Tibial nerve (tissue), 4 donors: ENCODE measurements around the gene CCDC57. TPM values are rescaled to one million over a fixed set of nuclear protein-coding genes. Genes with fewer than 3 reads are reported as not detected.

Source experiments
- DNase-seq, 2 donors: peaks; one replicate each; pipeline ENCODE4 v3.0.0-alpha.2; 2019; ENCODE audit warnings: low spot score in 2 of 2
- H3K27ac ChIP-seq, 4 donors: fragments of 200-600 bp; sonication (generic) in 3 of 4; one replicate each; pipeline ENCODE4 v1.5.1; 2017 to 2019; ENCODE audit warnings: mild to moderate bottlenecking in 1 of 4
- H3K27me3 ChIP-seq, 2 donors: fragments of 200-600 bp; sonication (generic) in 1 of 2; one replicate each; pipeline versions ENCODE4 v1.5.1 to v1.6.0; 2017 to 2019
- H3K36me3 ChIP-seq, 3 donors: fragments of 200-600 bp; sonication (generic); one replicate each; pipeline ENCODE4 v1.5.1; 2018 to 2019
- H3K4me1 ChIP-seq, 4 donors: fragments of 200-600 bp; sonication (generic) in 3 of 4; one replicate each; pipeline ENCODE4 v1.5.1; 2017 to 2019
- H3K4me3 ChIP-seq, 4 donors: fragments of 200-600 bp; sonication (generic) in 3 of 4; one replicate each; pipeline ENCODE4 v1.5.1; 2017 to 2019; ENCODE audit warnings: mild to moderate bottlenecking in 1 of 4, moderate library complexity in 1 of 4
- H3K9me3 ChIP-seq, 4 donors: fragments of 200-600 bp; sonication (generic) in 3 of 4; one replicate each; pipeline ENCODE4 v1.5.1; 2017 to 2019
- EP300 ChIP-seq, 2 donors: sonication (generic); formaldehyde crosslinking; IDR thresholded peaks; one replicate each; pipeline ENCODE4 v1.6.1; 2017; ENCODE audit warnings: antibody characterized with exemption in 2 of 2, mild to moderate bottlenecking in 1 of 2
- POLR2A ChIP-seq, 2 donors: fragments of 450-650 bp; IDR thresholded peaks; one replicate each; pipeline ENCODE4 v1.6.1; 2017; ENCODE audit warnings: antibody characterized with exemption in 2 of 2, mild to moderate bottlenecking in 2 of 2, moderate library complexity in 2 of 2
- WGBS, 2 donors: methylation state at CpG; one replicate each; pipeline ENCODE4 v1.1.5; 2018; 5-methylcytosine and 5-hydroxymethylcytosine counted together
- total RNA-seq, 4 donors: library from RNA; depleted of rRNA; stranded (reverse); fragments of >200 nt; gene quantifications; one replicate each; pipeline ENCODE4 v1.1.0, GENCODE V29; 2016
- TF ChIP-seq, protein P1 (sequence below), 5 experiments: fragments of 200-600 bp in 3 of 5; fragments of 450-650 bp in 2 of 5; sonication (generic) in 3 of 5; IDR thresholded peaks; one replicate each; pipeline ENCODE4 v1.5.1; 2016 to 2019; ENCODE audit warnings: antibody characterized with exemption in 5 of 5, mild to moderate bottlenecking in 3 of 5, moderate library complexity in 2 of 5

The CCDC57 gene
- total RNA-seq, 4 donors from 2014 or later, result 33.5 to 91.2 (median 47.9) TPM

DNA sequence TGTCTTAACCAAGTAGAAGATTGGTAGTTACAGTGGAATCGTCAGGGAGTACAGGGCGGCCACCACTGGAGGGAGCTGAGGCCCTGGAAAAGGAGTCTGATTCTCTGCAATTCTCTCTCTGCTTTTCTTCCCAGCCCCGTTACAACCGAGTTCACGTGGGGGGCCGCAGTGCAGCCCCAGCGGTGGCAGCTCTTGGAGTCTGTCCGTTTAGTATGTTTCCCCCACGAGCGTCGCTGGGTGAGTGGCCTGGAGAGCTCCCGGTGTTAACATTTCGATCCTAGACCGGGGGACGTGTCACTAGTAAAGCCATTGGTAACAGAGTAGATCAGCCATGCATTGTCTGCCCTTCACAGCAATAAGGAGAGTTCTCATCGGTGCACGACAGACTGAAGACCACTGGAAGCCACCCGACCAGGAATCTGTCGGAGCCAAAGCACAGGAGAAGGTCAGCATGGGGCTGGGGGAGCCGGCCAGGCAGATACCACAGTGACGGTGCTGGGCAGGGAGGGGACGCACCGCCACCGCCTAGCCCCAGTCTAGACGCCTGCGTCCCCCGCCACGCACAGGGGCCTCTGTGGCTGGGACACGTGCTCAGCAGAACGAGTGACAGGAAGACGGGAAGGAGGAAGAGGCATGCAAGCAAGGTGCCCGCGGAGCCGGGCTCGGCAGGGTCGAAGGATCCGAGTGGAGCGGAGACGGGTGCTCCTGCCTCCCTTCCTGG lies 31.9 kb upstream of the CCDC57 start:
- no peak for TF ChIP-seq EP300 (IDR thresholded peaks at IDR 0.05)
- TF ChIP-seq, protein P1, sequence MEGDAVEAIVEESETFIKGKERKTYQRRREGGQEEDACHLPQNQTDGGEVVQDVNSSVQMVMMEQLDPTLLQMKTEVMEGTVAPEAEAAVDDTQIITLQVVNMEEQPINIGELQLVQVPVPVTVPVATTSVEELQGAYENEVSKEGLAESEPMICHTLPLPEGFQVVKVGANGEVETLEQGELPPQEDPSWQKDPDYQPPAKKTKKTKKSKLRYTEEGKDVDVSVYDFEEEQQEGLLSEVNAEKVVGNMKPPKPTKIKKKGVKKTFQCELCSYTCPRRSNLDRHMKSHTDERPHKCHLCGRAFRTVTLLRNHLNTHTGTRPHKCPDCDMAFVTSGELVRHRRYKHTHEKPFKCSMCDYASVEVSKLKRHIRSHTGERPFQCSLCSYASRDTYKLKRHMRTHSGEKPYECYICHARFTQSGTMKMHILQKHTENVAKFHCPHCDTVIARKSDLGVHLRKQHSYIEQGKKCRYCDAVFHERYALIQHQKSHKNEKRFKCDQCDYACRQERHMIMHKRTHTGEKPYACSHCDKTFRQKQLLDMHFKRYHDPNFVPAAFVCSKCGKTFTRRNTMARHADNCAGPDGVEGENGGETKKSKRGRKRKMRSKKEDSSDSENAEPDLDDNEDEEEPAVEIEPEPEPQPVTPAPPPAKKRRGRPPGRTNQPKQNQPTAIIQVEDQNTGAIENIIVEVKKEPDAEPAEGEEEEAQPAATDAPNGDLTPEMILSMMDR (IDR thresholded peaks at IDR 0.05), result peak in 4 of 5 experiments; percentile 36 to 62 (median 45)
- no peak for TF ChIP-seq POLR2A (IDR thresholded peaks at IDR 0.05)
- DNase-seq, result no peak
- no peaks in the 10 kb centered on the region for H3K9me3 ChIP-seq
- peak overlapping the region in 1 of 4 donors; percentile 91 for H3K27ac ChIP-seq
- no peak overlapping the region for H3K4me3 ChIP-seq
- H3K36me3 ChIP-seq, result peaks cover 4 to 66% (median 51%) of the 10 kb centered on the region in 3 donors
- H3K4me1 ChIP-seq, result peaks cover 24 to 84% (median 64%) of the 10 kb centered on the region in 4 donors
- 75 to 76% methylated on average over 39 of the region's 39 CpGs for WGBS, 2 donors
- no peaks in the 10 kb centered on the region for H3K27me3 ChIP-seq

DNA sequence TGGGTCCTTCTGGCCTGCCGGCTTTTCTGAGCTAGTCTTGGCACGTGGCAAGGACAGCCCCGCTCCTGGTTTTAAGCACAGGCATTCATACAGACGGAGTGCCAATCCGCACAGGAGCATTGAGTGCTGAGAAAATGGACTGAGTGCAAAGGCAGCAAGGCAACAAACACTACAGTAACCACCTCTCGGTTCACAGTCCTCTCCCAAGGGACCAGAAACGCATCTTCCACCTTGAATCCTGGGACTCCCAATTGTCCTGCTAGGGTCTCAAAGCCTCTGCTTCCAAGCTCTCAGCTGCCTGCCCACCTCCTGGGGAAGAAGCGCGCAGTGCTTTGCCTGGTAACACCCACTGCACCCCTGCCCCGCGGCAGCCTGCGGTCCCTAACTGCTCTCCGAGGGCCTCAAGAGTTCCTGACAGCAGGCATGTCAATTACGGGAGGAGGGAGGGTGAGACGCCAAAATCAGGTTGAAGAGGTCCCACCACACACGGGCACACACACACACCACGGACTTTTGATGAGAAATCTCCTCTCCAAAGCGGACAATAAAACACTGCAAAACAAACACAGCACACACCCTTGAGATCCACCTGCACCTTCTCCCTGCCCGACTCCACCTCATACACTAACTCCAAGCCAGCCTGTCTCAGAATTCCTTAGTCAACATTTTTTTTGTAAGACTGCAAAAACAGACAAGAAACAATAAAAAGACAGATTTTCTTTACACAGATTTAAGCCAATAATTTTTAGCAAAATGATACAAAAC lies 31.2 kb upstream of the CCDC57 start:
- Histone ChIP-seq H3K4me1 (peaks cover 24 to 91% (median 72%) of the 10 kb centered on the region in 4 donors), H3K36me3 (peaks cover 4 to 66% (median 44%) of the 10 kb centered on the region in 3 donors), H3K9me3 (no peaks in the 10 kb centered on the region), H3K4me3 (no peak overlapping the region), H3K27me3 (no peaks in the 10 kb centered on the region), H3K27ac (peak overlapping the region in 3 of 4 donors; percentile 70 to 91 (median 85))
- no peak for TF ChIP-seq EP300 (IDR thresholded peaks at IDR 0.05)
- TF ChIP-seq POLR2A (IDR thresholded peaks at IDR 0.05), result no peak
- TF ChIP-seq, protein P1 (IDR thresholded peaks at IDR 0.05), result no peak
- WGBS, 2 donors, result 87 to 89% methylated on average over 18 to 19 of the region's 19 CpGs
- no peak for DNase-seq

DNA sequence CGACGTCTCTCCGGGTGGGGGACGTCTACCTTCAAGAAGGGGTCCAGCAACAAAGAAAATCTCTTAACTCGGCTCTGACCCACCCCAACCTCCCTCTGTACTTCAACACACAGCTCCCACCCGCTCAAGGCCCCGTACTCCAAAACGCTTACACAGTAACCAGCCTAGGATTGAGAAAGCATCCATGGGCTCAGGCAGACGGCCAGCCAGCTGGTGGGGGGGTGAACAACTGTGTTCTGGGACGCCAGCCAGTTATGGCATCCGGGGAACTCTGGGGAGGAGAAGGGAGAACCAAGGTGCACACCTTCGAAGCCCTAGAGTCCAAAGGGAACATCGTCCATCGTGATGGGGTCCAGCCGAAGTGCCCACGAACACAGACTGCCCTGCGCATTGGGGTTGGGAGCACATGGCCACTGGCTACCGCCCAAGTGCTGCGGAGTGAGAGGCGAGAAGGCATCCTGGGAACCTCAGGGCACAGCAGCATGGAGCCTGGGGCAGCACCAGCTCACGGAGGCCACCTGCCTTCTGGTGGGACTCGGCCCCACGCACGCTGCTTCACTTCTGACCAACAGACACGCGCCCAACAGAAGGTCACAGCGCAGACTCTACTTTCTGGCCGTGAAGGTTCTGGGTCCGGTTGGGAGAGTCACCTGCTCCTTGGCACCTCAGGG lies 30.5 kb upstream of the CCDC57 start:
- TF ChIP-seq EP300 (IDR thresholded peaks at IDR 0.05) (peak in 1 of 2 donors; percentile 52), POLR2A (IDR thresholded peaks at IDR 0.05) (peak in 1 of 2 donors; percentile 23)
- TF ChIP-seq, protein P1 (IDR thresholded peaks at IDR 0.05), result no peak
- H3K9me3 ChIP-seq, result no peaks in the 10 kb centered on the region
- H3K4me3 ChIP-seq, result no peak overlapping the region
- no peaks in the 10 kb centered on the region for H3K27me3 ChIP-seq
- H3K36me3 ChIP-seq, result peaks cover 4 to 63% (median 37%) of the 10 kb centered on the region in 3 donors
- peak; percentile 71 to 83 for DNase-seq
- 32 to 63% methylated on average over 18 to 29 of the region's 29 CpGs for WGBS, 2 donors
- peak overlapping the region; percentile 70 to 91 (median 82) for H3K27ac ChIP-seq
- H3K4me1 ChIP-seq, result peaks cover 24 to 97% (median 79%) of the 10 kb centered on the region in 4 donors

DNA sequence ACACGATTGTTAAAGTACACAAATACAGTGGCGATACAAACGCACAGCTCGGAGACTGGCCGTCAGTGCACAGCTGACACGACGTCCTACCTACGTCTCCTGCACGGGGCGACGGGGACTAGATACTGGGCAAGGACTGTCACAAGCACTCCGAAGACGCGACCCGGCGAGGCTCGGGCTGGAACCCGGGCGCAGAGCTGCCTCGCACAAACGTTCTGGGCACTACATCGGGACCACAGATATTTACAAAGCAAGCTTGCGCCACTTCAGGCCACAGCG lies 30.0 kb upstream of the CCDC57 start:
- Histone ChIP-seq H3K27me3 (no peaks in the 10 kb centered on the region), H3K4me1 (peaks cover 24 to 97% (median 80%) of the 10 kb centered on the region in 4 donors), H3K4me3 (no peak overlapping the region), H3K36me3 (peaks cover 4 to 63% (median 32%) of the 10 kb centered on the region in 3 donors), H3K27ac (peak overlapping the region; percentile 70 to 91 (median 82)), H3K9me3 (no peaks in the 10 kb centered on the region)
- TF ChIP-seq EP300 (IDR thresholded peaks at IDR 0.05) (no peak), POLR2A (IDR thresholded peaks at IDR 0.05) (no peak)
- TF ChIP-seq, protein P1 (IDR thresholded peaks at IDR 0.05), result no peak
- no peak for DNase-seq
- WGBS, 2 donors, result 67 to 77% methylated on average over 24 of the region's 24 CpGs
